ENCODE results near the gene FOXR2.

FOXR2 gene
- 0 reads per million in 2 donors for total RNA-seq

GRCh38 chrX:55623100-55623499, at the start of gene FOXR2:
TSS of gene FOXR2 (plus strand) at chrX:55623400. CDS start at chrX:55623712, 312 bp downstream.
- DNase-seq = no peak

- no peak for DNase-seq
Observed at GRCh38 chrX:55579115-55579514, 44.1 kb upstream of the FOXR2 start.

- DNase-seq = no peak
Observed at GRCh38 chrX:55582447-55582846, 40.8 kb upstream of the FOXR2 start.

GRCh38 chrX:55593296-55593695, 29.9 kb upstream of the FOXR2 start:
- DNase-seq = no peak

- DNase-seq = no peak
Observed at GRCh38 chrX:55593756-55594257, 29.4 kb upstream of the FOXR2 start.

GRCh38 chrX:55598333-55598732, 24.9 kb upstream of the FOXR2 start:
- DNase-seq = no peak

- no peak for DNase-seq
Observed at GRCh38 chrX:55619547-55619946, 3.7 kb upstream of the FOXR2 start.

GRCh38 chrX:55624403-55624802, 1.2 kb downstream of the FOXR2 start:
- DNase-seq = no peak

GRCh38 chrX:55636109-55636508, 12.9 kb downstream of the FOXR2 start:
- no peak for DNase-seq

- no peak for DNase-seq
Observed at GRCh38 chrX:55638933-55639332, 15.7 kb downstream of the FOXR2 start.

- no peak for DNase-seq
Observed at GRCh38 chrX:55640854-55641253, 17.7 kb downstream of the FOXR2 start.

GRCh38 chrX:55648434-55648833, 25.2 kb downstream of the FOXR2 start:
- DNase-seq = no peak

GRCh38 chrX:55659931-55660330, 36.7 kb downstream of the FOXR2 start:
- DNase-seq = no peak

GRCh38 chrX:55663584-55663983, 40.4 kb downstream of the FOXR2 start:
- no peak for DNase-seq

GRCh38 chrX:55668084-55668483, 44.9 kb downstream of the FOXR2 start:
- DNase-seq = no peak
